ENCODE data around the gene SIPA1L3. TPM values are rescaled to one million over a fixed set of nuclear protein-coding genes. Genes with fewer than 3 reads are reported as not detected.

The SIPA1L3 gene
- total and polyA plus RNA-seq, 10 of the 15 experiments (the other 5 are each of a cell fraction or from before 2014, with no cell fraction given) = 0.24 to 66.2 (median 19.1) TPM

DNA sequence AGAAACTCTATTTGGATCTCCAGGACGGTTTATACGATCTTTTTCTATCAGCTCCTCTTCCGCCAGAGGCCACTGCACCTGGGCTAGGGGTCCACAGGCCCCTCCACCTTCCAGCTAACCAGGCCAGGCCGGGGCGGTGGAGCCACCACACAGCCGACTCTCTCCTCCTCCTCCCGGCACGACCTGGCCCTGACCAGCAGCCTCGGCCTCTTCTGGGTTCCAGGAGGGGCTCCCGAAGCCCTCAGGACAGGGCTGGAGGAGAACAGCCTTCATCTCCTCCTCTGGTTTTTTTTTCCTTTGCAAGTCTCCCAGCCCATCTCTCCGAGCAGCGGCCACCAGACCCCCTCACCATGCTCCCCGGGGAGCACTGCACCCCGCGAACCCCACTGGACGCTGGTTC, 299.9 kb downstream of the SIPA1L3 start:
- POLR2A ChIA-PET = no interaction called here
- no peak overlapping the region for H3K4me2 ChIP-seq (ENCODE audit: control insufficient read depth, insufficient read depth)
- ATAC-seq = no peak
- peaks cover 3 to 8% of the 10 kb centered on the region in 2 experiments; a peak in 3 of 4 replicates for H3K36me3 ChIP-seq (ENCODE audit: control insufficient read depth in 2 of 2, insufficient read depth in 2 of 2, low read length in 1 of 2)
- peaks cover 14% of the 10 kb centered on the region for H3K4me1 ChIP-seq (ENCODE audit: control insufficient read depth, insufficient read depth, low read length)
- no peak overlapping the region for H2AFZ ChIP-seq (ENCODE audit: control insufficient read depth, low read depth, low read length)
- CTCF ChIA-PET = no interaction called here
- no peaks in the 10 kb centered on the region for H3K9me3 ChIP-seq (replicated peaks; ENCODE audit: control insufficient read depth, insufficient read depth, low read length)
- H3K27ac ChIP-seq (ENCODE audit: control insufficient read depth, insufficient read depth) = no peak overlapping the region
- H3K9ac ChIP-seq (ENCODE audit: control insufficient read depth, insufficient read depth, low read length) = no peak overlapping the region
- RAD21 ChIA-PET (ENCODE audit: unreplicated experiment) = no interaction called here
- no peak for DNase-seq (ENCODE audit: low read depth, low spot score)
- SMC1A ChIA-PET (ENCODE audit: uncharacterized antibody, unreplicated experiment) = no interaction called here
- H3K79me2 ChIP-seq (ENCODE audit: control insufficient read depth, insufficient read depth, low read length) = no peaks in the 10 kb centered on the region
- FAIRE-seq = no peak
- no peak overlapping the region for H3K4me3 ChIP-seq
- H4K20me1 ChIP-seq (ENCODE audit: control insufficient read depth, insufficient read depth) = no peaks in the 10 kb centered on the region
- WGBS (ENCODE audit: insufficient coverage, insufficient replicate concordance, low lambda C conversion rate, missing lambda C conversion rate) = 95% methylated on average over 16 of the region's 16 CpGs
- H3K27me3 ChIP-seq (replicated peaks in 1 of 2; ENCODE audit: control insufficient read depth in 2 of 2, insufficient read depth in 2 of 2, low read length in 1 of 2) = no peaks in the 10 kb centered on the region
- TF ChIP-seq MEF2A (IDR thresholded peaks at IDR 0.05; ENCODE audit: insufficient read depth, low read depth, low read length) (no peak), SMC3 (IDR thresholded peaks at IDR 0.05; ENCODE audit: borderline replicate concordance, low read length) (no peak), WRNIP1 (IDR thresholded peaks at IDR 0.05; ENCODE audit: borderline replicate concordance, low read depth, low read length) (no peak), POLR2A (IDR thresholded peaks at IDR 0.05; ENCODE audit: low read depth, low read length) (no peak), STAT3 (IDR thresholded peaks at IDR 0.05; ENCODE audit: low read depth, low read length) (no peak), TCF7 (IDR thresholded peaks at IDR 0.05; ENCODE audit: borderline replicate concordance) (no peak), RAD51 (IDR thresholded peaks at IDR 0.05) (no peak), NR2C2 (IDR thresholded peaks at IDR 0.05; ENCODE audit: borderline replicate concordance, control insufficient read depth, insufficient read length, low read depth) (no peak), GABPA (IDR thresholded peaks at IDR 0.05; ENCODE audit: low read depth) (no peak), PAX5 (IDR thresholded peaks at IDR 0.05; ENCODE audit: borderline replicate concordance, low read depth, low read length) (no peak)
- TF ChIP-seq, protein P1, sequence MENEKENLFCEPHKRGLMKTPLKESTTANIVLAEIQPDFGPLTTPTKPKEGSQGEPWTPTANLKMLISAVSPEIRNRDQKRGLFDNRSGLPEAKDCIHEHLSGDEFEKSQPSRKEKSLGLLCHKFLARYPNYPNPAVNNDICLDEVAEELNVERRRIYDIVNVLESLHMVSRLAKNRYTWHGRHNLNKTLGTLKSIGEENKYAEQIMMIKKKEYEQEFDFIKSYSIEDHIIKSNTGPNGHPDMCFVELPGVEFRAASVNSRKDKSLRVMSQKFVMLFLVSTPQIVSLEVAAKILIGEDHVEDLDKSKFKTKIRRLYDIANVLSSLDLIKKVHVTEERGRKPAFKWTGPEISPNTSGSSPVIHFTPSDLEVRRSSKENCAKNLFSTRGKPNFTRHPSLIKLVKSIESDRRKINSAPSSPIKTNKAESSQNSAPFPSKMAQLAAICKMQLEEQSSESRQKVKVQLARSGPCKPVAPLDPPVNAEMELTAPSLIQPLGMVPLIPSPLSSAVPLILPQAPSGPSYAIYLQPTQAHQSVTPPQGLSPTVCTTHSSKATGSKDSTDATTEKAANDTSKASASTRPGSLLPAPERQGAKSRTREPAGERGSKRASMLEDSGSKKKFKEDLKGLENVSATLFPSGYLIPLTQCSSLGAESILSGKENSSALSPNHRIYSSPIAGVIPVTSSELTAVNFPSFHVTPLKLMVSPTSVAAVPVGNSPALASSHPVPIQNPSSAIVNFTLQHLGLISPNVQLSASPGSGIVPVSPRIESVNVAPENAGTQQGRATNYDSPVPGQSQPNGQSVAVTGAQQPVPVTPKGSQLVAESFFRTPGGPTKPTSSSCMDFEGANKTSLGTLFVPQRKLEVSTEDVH (IDR thresholded peaks at IDR 0.05; ENCODE audit: low read depth, partially characterized antibody) = no peak
- TSS peak; percentile 44 for BruUV-seq (replicated peaks)
- in situ Hi-C loops (cut with MboI) = no loop called here
- intact Hi-C loops (cut with micrococcal nuclease; ENCODE audit: unreplicated experiment) = no loop called here

Data from GM12878 (cell line).